ENCODE data around the gene TNFAIP1. TPM values are rescaled to one million over a fixed set of nuclear protein-coding genes. Genes with fewer than 3 reads are reported as not detected.

The TNFAIP1 gene
- total RNA-seq, 1 experiment from 2014 or later = 21.3 TPM

DNA sequence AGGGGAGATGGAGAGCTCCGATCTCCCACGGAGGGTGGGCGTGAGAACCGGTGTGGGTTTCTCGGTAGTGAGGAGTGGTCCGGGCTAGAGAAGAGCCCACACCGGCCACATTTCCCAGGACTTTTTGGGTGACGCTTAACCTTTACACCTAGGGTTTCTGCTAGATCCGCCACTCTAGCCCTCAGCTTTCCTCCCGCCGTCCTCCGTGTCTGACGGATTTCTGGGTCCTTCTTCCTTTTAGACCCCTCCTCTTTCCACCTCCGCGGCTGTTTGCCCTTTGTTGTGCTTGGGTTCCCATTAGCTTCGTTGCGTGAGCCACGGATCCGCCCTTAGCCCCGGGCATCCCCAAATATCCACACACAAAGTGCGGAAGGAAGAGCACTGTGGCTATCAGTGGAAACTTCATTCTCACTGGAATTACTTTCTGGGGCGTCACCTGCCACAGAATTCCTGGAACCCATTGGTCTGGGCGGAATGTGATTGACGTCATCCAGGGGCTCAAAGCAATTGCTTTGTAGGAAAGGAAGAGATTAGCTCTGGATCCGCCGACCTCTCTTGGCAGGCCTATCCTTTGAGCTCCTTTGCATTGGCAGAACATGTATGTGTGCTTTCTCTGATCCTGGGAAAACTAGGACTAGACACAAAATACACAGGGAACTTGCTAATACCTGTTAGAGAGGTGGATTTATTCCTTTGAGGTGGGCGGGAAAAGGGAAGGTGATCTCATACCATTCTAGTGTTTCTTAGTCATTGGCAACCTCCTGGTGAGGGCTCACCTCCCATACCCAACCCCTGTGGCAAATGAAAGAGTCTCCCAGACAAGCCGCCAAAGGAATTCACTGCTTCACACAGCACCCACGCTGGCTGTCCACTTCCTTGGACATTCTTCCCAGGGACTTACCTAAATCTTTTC, 654 bp downstream of the TNFAIP1 start:
- DNase-seq (ENCODE audit: low spot score) (peak; percentile 68), ATAC-seq (peak; percentile 11)
- ChIA-PET CTCF (interaction anchor here (0.7 to 3.6 kb wide), 16 partner anchors 10 to 617 kb away, joined by 3 to 26 read pairs (median 10); partner anchors contain the start of genes BLTP2, LYRM9, POLDIP2 and SARM1), POLR2A (interaction anchor here (0.6 to 2.5 kb wide), 10 partner anchors 7 to 311 kb away, joined by 3 to 17 read pairs (median 4); partner anchors contain the start of genes POLDIP2 and TMEM97)
- H3K36me3 Mint-ChIP-seq = peaks cover 7% of the 10 kb centered on the region; the same call in 1 of the 2 replicates
- no peaks in the 10 kb centered on the region for H3K9me3 Mint-ChIP-seq
- H3K27ac Mint-ChIP-seq = peak overlapping the region; percentile 99
- peak overlapping the region; percentile 99 for H3K4me3 Mint-ChIP-seq
- peaks cover 20% of the 10 kb centered on the region for H3K4me1 Mint-ChIP-seq
- H3K27me3 Mint-ChIP-seq (ENCODE audit: low read depth) = no peaks in the 10 kb centered on the region
- TF ChIP-seq FOXK1 (CRISPR knock-in tag; IDR thresholded peaks at IDR 0.05) (no peak), FOXP4 (CRISPR knock-in tag; IDR thresholded peaks at IDR 0.05) (no peak), ZMAT4 (CRISPR knock-in tag; IDR thresholded peaks at IDR 0.05) (no peak), ETV6 (CRISPR knock-in tag; IDR thresholded peaks at IDR 0.05) (no peak), MLX (CRISPR knock-in tag; IDR thresholded peaks at IDR 0.05) (no peak), STAT6 (CRISPR knock-in tag; conservative IDR thresholded peaks at IDR 0.05; ENCODE audit: low read depth) (no peak), NFYB (CRISPR knock-in tag; conservative IDR thresholded peaks at IDR 0.05; ENCODE audit: low read depth) (no peak), IRF1 (CRISPR knock-in tag; IDR thresholded peaks at IDR 0.05) (no peak), GABPB1 (CRISPR knock-in tag; IDR thresholded peaks at IDR 0.05) (no peak), ZNF425 (CRISPR knock-in tag; conservative IDR thresholded peaks at IDR 0.05) (no peak), RORB (CRISPR knock-in tag; IDR thresholded peaks at IDR 0.05) (no peak), ZNF423 (CRISPR knock-in tag; IDR thresholded peaks at IDR 0.05) (no peak), ZNF512 (CRISPR knock-in tag; IDR thresholded peaks at IDR 0.05; ENCODE audit: borderline replicate concordance) (no peak), JUN (CRISPR knock-in tag; IDR thresholded peaks at IDR 0.05) (no peak)
- TF ChIP-seq, protein P1, sequence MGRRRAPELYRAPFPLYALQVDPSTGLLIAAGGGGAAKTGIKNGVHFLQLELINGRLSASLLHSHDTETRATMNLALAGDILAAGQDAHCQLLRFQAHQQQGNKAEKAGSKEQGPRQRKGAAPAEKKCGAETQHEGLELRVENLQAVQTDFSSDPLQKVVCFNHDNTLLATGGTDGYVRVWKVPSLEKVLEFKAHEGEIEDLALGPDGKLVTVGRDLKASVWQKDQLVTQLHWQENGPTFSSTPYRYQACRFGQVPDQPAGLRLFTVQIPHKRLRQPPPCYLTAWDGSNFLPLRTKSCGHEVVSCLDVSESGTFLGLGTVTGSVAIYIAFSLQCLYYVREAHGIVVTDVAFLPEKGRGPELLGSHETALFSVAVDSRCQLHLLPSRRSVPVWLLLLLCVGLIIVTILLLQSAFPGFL (CRISPR knock-in tag; IDR thresholded peaks at IDR 0.05; ENCODE audit: borderline replicate concordance) = no peak
- TF ChIP-seq, protein P2, sequence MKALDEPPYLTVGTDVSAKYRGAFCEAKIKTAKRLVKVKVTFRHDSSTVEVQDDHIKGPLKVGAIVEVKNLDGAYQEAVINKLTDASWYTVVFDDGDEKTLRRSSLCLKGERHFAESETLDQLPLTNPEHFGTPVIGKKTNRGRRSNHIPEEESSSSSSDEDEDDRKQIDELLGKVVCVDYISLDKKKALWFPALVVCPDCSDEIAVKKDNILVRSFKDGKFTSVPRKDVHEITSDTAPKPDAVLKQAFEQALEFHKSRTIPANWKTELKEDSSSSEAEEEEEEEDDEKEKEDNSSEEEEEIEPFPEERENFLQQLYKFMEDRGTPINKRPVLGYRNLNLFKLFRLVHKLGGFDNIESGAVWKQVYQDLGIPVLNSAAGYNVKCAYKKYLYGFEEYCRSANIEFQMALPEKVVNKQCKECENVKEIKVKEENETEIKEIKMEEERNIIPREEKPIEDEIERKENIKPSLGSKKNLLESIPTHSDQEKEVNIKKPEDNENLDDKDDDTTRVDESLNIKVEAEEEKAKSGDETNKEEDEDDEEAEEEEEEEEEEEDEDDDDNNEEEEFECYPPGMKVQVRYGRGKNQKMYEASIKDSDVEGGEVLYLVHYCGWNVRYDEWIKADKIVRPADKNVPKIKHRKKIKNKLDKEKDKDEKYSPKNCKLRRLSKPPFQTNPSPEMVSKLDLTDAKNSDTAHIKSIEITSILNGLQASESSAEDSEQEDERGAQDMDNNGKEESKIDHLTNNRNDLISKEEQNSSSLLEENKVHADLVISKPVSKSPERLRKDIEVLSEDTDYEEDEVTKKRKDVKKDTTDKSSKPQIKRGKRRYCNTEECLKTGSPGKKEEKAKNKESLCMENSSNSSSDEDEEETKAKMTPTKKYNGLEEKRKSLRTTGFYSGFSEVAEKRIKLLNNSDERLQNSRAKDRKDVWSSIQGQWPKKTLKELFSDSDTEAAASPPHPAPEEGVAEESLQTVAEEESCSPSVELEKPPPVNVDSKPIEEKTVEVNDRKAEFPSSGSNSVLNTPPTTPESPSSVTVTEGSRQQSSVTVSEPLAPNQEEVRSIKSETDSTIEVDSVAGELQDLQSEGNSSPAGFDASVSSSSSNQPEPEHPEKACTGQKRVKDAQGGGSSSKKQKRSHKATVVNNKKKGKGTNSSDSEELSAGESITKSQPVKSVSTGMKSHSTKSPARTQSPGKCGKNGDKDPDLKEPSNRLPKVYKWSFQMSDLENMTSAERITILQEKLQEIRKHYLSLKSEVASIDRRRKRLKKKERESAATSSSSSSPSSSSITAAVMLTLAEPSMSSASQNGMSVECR (CRISPR knock-in tag; IDR thresholded peaks at IDR 0.05; ENCODE audit: borderline replicate concordance) = no peak

Measured in WTC11 (cell line).